ENCODE results near the gene DHRS7B.
"Not testable (repeated sequence)": the region's sequence is repeated elsewhere in the genome, so short reads cannot be mapped to it uniquely, and the experiment has no call there.

DHRS7B gene

GRCh38 chr17:21210411-21211076 is 83.8 kb downstream of the DHRS7B start:
- DNase-seq = peak in 1 of 14 donors; percentile 6

- no peak for DNase-seq
Observed at GRCh38 chr17:21211825-21212479, 85.2 kb downstream of the DHRS7B start.

GRCh38 chr17:21212826-21213637 is 86.3 kb downstream of the DHRS7B start:
- DNase-seq = no peak

GRCh38 chr17:21213638-21214014 is 86.9 kb downstream of the DHRS7B start:
- DNase-seq = peak in 2 of 14 donors; percentile 34 to 50

GRCh38 chr17:21214015-21214776 is 87.4 kb downstream of the DHRS7B start, which contains the start of gene TMEM11:
Gene TMEM11 (minus strand): TSS chr17:21214161. CDS start chr17:21214152, 9 bp downstream.
- DNase-seq = peak; percentile 44 to 96 (median 92)

- peak in 2 of 14 donors; percentile 46 to 50 for DNase-seq
Observed at GRCh38 chr17:21214777-21215541, 88.2 kb downstream of the DHRS7B start.

GRCh38 chr17:21215935-21216334 is 89.2 kb downstream of the DHRS7B start:
- DNase-seq = no peak

GRCh38 chr17:21217346-21217745 is 90.6 kb downstream of the DHRS7B start:
- DNase-seq = no peak

- no peak for DNase-seq
Observed at GRCh38 chr17:21218101-21218500, 91.3 kb downstream of the DHRS7B start.

- DNase-seq = no peak
Observed at GRCh38 chr17:21218831-21219380, 92.1 kb downstream of the DHRS7B start.

GRCh38 chr17:21223086-21223485 is 96.3 kb downstream of the DHRS7B start:
- no peak for DNase-seq

GRCh38 chr17:21227277-21227676 is 100.5 kb downstream of the DHRS7B start:
- not testable (repeated sequence) for DNase-seq

- no peak for DNase-seq
Observed at GRCh38 chr17:21228111-21228510, 101.3 kb downstream of the DHRS7B start.

GRCh38 chr17:21228845-21229244 is 102.1 kb downstream of the DHRS7B start:
- no peak for DNase-seq

GRCh38 chr17:21231533-21231932 is 104.8 kb downstream of the DHRS7B start:
- no peak for DNase-seq

GRCh38 chr17:21232033-21232749 is 105.4 kb downstream of the DHRS7B start:
- DNase-seq = no peak

- no peak for DNase-seq
Observed at GRCh38 chr17:21233581-21234347, 107.0 kb downstream of the DHRS7B start.

- DNase-seq = no peak
Observed at GRCh38 chr17:21235921-21236320, 109.2 kb downstream of the DHRS7B start.

GRCh38 chr17:21239680-21240368 is 113.1 kb downstream of the DHRS7B start:
- DNase-seq = no peak
